DMS53 (cell line): ENCODE results near the gene PLSCR4.

Source experiments
- DNase-seq: peaks from one replicate; lab custom pipeline; 2025; lab: John Stamatoyannopoulos, UW

PLSCR4 gene

GRCh38 chr3:146195030-146195429 lies 55.9 kb downstream of the PLSCR4 start:
- no peak for DNase-seq

DNA sequence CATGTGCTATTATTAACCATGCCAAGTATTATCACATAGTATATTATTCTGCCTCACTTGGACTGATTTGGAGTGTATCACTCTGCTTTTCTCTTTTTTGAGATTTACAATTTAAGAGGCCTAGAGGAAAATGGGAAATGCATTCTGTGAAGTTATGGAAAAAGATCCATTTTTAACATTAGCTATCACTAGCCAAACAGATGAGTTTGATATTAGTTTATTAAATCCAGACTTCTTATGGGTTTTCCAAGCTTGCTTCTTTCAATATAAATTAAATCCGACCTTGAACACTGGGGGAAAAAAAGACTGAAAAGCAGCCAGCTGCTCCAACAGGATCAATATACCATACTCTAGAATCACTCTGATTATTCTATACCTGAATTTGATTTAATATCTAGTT lies 59.9 kb downstream of the PLSCR4 start:
- DNase-seq: no peak

DNA sequence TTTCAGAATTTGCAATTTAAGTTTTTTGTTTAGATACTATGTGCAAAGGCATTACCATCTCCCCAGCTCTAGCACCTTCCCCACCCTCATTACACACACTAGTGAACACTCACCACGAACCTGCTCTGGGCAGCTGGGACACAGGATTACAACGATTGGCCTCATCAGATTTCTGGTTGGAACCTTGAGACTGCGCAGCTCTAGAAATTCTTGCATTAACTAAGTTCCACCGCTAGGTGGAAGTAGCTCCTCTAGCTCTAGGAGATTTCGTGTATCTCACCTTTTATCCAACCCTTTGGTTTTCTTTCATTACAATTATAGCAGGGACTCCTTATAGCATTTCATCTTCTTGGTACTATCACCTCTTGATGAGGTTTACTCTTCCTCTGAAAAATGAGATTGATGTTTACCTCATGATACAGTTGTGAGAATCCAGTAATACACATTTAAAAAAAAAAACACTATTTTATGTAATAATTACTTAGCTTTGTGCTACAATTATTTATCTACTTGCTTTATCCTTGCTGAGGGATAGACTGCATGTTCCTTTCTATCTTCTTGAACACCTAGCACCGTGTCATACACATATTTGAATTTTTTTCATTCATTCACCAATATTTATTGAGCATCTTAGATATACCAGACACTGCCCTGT lies 61.3 kb downstream of the PLSCR4 start:
- DNase-seq: peak; percentile 76

DNA sequence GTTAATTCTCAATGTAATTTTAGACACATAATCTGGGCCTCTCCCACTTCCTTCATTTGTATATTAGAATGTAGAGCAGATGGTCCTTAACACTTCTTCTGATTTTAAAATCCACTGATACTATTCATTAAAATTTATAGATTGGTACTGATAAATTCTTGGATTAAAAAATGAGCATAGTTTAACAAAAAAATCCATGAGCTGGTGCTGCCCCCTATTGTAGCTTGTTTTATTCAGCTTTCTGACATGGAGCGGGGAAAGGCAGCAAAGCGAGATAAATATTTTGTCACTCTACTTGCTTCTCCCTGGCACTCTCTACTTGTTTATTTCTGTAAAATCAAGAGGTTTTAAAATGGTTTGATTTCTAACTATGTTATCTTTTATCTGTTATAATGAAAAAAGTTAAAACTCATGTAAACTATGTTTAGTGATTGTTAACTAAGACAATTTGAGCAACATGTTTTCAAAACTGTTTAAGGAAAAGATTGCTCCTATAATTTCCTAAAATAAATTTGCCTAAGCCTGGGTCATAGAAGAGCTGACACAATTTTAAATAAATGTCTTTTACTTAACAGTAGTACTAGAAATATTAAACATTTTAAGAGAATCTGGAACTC lies 63.5 kb downstream of the PLSCR4 start:
- DNase-seq: peak; percentile 38

DNA sequence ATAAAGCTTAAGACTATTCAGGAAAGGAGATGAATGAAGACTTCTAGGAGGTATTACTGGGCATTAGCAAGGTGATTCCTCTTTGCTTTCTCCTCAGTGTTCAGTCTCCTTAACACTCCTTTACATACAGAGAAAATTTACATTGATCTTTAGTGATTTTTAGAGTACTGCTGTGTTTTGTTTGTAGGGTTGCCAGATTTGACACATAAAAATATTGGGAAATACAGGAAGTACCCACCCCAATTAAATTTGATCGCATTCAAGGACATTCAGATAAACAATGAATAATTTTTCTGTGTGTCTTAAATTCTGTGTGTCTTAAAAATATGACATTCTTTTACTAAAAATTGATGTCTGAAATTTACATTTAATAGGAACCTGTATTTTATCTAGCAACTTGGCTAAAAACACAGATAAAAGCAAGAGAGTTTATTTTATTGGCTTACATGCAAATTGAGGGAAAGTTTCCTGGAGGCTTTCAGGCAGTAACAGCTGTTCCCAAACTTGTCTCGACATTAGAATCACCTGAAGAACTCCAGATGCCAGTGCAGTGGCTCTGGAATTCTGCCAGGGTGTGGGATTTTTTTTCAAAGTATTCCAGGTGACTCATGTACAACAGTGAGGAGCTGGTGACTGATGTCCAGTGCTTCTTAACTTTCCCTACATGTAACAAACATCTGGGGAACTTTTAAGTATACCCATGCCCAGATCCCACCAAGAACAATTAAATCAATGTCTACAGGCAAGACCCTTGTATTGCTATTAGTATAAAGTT lies 66.5 kb downstream of the PLSCR4 start:
- peak; percentile 45 for DNase-seq

- no peak for DNase-seq
Measured at GRCh38 chr3:146181216-146181615, 69.7 kb downstream of the PLSCR4 start.

DNA sequence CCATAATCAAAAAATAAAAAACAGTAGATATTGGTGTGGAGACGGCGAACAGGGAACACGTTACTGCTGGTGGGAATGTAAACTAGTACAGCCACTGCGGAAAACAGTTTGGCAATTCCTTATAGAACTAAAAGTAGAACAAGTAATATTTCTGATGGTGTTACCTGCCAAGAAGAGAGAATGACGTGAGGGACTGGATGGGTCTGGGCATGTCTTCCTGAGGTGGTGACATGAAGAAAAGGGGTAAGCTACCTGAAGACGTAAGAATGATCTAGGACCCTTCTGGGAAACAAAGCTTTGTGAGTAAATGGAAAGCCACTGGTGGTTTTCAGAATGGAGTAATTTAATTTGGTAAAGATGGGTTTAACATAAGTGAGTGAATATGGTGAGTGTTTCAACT lies 70.5 kb downstream of the PLSCR4 start:
- no peak for DNase-seq

GRCh38 chr3:146178006-146178689 lies 72.8 kb downstream of the PLSCR4 start:
- no peak for DNase-seq

DNA sequence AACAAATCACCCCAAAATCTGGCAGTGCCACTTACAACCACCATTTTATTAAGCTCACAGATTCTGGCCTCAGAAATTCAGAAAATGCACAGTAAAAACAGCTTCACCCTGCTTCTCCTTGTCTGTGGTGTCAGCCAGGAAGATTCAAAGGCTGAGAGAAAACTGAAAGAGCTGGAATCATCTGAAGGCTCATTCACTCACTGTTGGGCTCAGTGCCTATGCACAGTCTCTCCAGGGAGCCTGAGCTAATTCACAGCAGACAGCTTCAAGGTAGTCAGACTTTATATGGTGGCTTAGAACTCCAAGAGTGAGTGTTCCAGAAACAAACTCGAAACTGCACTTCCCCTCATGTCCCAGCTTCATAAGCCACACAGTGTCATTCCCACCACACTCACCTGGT lies 73.4 kb downstream of the PLSCR4 start:
- DNase-seq: no peak

DNA sequence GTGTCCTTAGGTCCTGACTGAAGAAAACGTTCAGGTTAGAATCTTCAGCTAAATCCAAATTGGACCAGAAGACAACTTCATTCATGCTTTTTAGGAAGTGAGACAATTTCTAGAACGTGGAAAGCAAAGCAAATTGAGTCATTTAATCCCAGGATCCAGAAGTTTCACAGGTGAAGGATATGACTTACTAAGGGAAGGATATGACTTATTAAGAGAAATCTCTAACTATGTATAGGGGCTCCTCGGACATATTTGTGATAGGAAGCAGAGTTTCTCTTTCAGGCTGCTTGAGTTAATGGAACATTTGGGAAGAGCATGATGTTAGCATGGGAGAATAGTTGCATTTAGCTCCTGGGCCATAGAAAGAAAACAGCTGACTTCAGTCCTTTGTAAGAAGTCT lies 73.8 kb downstream of the PLSCR4 start:
- DNase-seq: no peak

DNA sequence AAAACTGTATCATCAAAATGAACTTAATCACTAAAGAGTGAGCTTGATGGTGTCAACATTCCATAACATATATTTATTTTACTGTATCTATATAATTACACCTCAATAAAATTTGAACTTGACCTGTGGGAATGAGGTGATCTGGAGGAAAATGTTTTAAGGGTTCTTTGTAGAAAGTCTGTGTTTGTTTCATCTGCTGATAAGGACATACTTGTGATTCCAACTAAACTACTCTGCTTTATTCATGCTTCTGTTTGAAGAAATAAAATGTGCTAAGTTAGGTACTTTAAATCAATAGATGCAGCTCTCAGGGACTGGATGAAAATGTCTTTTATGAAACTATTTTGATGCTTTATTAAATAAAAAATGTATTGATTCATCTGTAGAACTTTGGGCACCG lies 78.3 kb downstream of the PLSCR4 start:
- no peak for DNase-seq

GRCh38 chr3:146170591-146170990 lies 80.3 kb downstream of the PLSCR4 start:
- DNase-seq: no peak

DNA sequence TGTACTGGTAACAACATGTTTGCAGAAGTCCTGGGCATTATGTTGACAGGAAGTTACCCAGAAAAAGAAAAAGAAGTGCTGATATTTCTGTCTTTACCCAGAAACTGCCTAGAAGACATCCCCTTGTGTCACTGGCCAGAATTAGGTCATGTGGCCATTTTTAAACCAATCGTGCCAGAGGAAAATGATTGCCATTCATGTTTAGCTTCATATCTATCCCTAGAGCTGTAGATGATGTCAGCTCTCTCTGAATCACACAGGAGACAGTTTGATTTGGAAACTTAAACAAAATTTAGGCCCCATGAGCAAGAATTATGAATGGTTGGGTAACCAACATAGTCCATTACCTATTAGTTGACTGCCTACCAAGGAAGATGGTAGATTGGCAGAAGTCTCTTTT lies 81.0 kb downstream of the PLSCR4 start:
- no peak for DNase-seq

DNA sequence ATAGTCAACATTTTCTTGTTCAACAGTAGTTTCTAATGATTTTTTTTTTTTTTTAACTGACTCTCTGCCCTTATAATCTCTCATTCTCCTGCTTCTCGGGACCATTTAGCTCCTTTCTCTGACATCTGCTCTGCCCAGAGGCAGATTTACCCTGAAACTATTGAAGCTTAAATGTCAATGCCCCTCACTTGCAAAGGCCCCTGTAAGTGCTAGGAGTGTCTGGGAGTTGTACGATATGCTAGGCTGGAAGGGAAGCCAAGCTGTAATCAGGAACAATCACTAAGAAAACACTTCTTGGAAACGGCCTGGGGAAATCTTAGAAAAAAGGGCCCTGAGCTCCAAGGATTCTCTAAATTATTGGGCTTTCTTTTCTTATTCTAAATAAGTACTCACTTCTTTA lies 84.1 kb downstream of the PLSCR4 start:
- DNase-seq: no peak

DNA sequence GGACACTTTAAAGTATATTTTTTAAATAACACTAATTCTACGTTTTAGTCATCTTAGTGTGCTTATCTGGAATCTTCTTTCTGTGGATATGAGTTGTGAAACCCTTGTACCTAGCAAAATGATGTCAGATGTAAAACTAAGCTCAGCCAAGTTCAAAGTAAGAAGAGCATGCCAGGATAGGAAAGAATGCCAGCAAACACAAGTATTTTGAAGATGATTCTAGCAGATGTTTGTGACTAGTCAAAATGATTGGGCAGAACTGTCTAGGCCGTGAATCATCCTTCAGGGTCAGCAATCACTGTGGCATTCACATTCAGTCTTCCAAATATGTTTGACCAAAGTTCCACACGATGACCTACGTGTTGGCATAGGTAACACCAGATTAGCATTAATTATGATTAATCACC lies 84.5 kb downstream of the PLSCR4 start:
- no peak for DNase-seq

DNA sequence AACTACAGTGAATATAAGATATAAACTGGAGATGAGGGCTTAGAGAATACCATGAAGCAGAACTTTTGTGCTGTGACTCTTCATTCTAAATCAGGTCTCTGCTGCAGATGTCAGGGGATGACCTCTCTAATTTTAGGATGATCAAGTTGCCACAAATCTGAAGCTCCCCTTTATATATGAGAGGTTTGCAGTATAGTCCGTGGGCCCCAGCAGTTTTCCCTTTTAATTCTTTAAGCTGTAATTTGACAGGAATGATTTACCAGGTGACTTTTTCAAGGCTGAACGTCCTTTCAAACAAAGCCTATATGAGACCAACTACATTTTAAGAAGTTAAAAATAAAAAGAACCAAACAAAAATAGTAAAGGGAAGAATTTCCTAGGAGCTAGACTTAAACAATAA lies 85.0 kb downstream of the PLSCR4 start:
- no peak for DNase-seq

DNA sequence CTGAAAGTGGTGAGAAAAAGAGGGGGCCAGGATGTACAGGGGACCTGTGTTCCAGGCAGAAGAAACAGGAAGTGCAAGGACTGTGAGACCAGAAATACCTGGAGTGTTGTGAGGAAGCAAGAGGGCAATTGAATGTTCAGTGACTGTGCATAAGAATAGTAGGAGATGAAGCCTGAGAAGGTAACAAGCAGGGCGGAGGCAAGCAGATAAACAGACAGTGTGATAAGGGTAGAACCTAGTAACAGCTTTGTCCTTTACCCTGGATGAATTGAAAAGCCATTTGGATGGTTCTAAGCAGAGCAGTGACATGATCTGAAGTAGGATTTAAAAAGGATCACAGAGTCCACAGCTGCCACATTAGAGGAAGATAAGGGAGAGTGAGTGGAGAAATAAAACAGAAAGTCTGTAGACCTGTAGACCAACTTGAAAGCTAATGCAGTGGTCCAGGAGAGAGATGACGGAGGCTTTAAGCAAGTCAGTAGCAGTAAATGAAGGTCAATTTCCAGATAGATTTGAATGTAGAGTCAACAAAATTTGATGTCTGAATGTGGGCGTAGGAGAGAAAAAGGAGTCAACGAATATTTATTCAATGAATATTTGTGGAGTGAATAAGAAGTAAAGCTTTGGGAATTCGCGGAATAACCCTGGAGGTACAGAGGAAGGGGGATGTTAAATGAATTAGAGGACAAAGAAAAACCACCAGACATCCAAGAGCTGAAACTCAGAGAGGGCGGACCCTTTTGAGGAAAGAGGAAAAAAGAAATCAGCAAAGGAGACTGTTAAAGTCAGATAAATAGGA lies 85.7 kb downstream of the PLSCR4 start:
- peak; percentile 6 for DNase-seq

DNA sequence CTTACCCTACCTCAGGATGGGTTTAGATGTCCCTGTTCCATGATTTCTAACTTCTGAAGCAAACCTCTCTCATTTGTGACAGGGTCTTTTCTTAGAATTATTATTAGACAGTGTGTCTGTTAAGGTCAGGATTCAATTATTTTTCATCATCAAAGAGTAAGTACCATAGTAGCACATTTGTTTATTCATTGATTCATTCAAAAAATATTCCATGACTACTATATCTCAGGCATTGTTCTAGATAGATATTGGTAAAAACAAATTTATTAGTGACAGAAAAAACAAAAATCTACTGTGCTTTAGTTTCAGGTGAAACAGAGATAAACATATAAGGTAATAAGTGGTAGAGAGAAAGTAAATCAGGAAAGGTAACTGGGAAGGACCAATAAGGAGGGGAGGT lies 86.4 kb downstream of the PLSCR4 start:
- DNase-seq: no peak

GRCh38 chr3:146164071-146164470 lies 86.8 kb downstream of the PLSCR4 start:
- DNase-seq: no peak

DNA sequence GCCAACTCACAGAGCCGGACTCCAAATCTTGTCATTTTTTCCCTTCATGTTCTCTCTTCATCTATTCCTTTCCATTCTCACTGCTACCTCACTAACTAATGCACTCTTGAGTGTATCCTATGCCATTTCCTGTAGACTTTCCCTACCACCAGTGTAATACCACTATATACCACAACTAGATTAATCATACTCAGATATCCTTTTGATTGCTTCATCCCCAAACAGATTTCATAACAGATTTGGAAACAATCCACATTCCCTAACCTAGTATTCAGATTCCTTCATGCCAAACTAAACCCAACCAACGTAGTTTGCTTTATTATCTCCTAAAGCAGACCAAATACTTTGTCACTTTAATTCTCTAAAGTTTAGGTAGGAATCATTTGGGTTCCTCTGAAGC lies 87.3 kb downstream of the PLSCR4 start:
- DNase-seq: peak; percentile 17

- no peak for DNase-seq
Measured at GRCh38 chr3:146162561-146162960, 88.3 kb downstream of the PLSCR4 start.

GRCh38 chr3:146161663-146162002 lies 89.3 kb downstream of the PLSCR4 start:
- peak; percentile 60 for DNase-seq
